ENCODE measurements around the gene DNAJB13. TPM values are rescaled to one million over a fixed set of nuclear protein-coding genes. Genes with fewer than 3 reads are reported as not detected.
A peak's percentile ranks its signal among the peaks of the same experiment; 100 is the strongest.
"Not testable (repeated sequence)": the region's sequence is repeated elsewhere in the genome, so short reads cannot be mapped to it uniquely, and the experiment has no call there.

Gene DNAJB13
- total RNA-seq, 1 experiment from 2014 or later = 0.79 TPM

GRCh38 chr11:73982990-73983740 is 32.3 kb downstream of the DNAJB13 start:
- DNase-seq = peak; percentile 98
- H3K9me3 ChIP-seq = no peaks in the 10 kb centered on the region
- H3K4me3 ChIP-seq = peak overlapping the region; percentile 59
- no peaks in the 10 kb centered on the region for H3K27me3 ChIP-seq
- H3K36me3 ChIP-seq = no peaks in the 10 kb centered on the region; the same call in 1 of the 2 replicates

- peak overlapping the region; percentile 59 for H3K4me3 ChIP-seq
- no peaks in the 10 kb centered on the region for H3K9me3 ChIP-seq
- no peak for DNase-seq
- H3K27me3 ChIP-seq = no peaks in the 10 kb centered on the region
- no peaks in the 10 kb centered on the region; the same call in 1 of the 2 replicates for H3K36me3 ChIP-seq
Measured at GRCh38 chr11:73983741-73984538, 33.1 kb downstream of the DNAJB13 start.

- DNase-seq, H3K36me3 ChIP-seq, H3K27me3 ChIP-seq, H3K4me3 ChIP-seq, H3K9me3 ChIP-seq: not testable (repeated sequence)
Measured at GRCh38 chr11:73985661-73986060, 34.8 kb downstream of the DNAJB13 start.

- H3K9me3 ChIP-seq = no peaks in the 10 kb centered on the region
- H3K4me3 ChIP-seq = no peak overlapping the region
- DNase-seq = no peak
- no peaks in the 10 kb centered on the region for H3K36me3 ChIP-seq
- no peaks in the 10 kb centered on the region for H3K27me3 ChIP-seq
Measured at GRCh38 chr11:73988227-73988626, 37.4 kb downstream of the DNAJB13 start.

- Histone ChIP-seq H3K9me3 (no peaks in the 10 kb centered on the region), H3K4me3 (no peak overlapping the region), H3K27me3 (no peaks in the 10 kb centered on the region), H3K36me3 (no peaks in the 10 kb centered on the region)
- DNase-seq = no peak
Measured at GRCh38 chr11:73989156-73989555, 38.3 kb downstream of the DNAJB13 start.

- Histone ChIP-seq H3K4me3 (no peak overlapping the region), H3K9me3 (no peaks in the 10 kb centered on the region), H3K36me3 (no peaks in the 10 kb centered on the region)
Measured at GRCh38 chr11:73990730-73991129, 39.9 kb downstream of the DNAJB13 start.

GRCh38 chr11:73991471-73992006 is 40.7 kb downstream of the DNAJB13 start:
- no peak for DNase-seq
- Histone ChIP-seq H3K27me3 (no peaks in the 10 kb centered on the region), H3K36me3 (no peaks in the 10 kb centered on the region), H3K9me3 (no peaks in the 10 kb centered on the region), H3K4me3 (no peak overlapping the region)

More at GRCh38 chr11:73990730-73991129, 39.9 kb downstream of the DNAJB13 start:
- no peak for DNase-seq
- H3K27me3 ChIP-seq = no peaks in the 10 kb centered on the region

- Histone ChIP-seq H3K9me3 (no peaks in the 10 kb centered on the region), H3K27me3 (no peaks in the 10 kb centered on the region), H3K4me3 (no peak overlapping the region), H3K36me3 (no peaks in the 10 kb centered on the region)
- DNase-seq = no peak
Measured at GRCh38 chr11:73995247-73995646, 44.4 kb downstream of the DNAJB13 start.

- no peak for DNase-seq
- Histone ChIP-seq H3K36me3 (no peaks in the 10 kb centered on the region), H3K4me3 (no peak overlapping the region), H3K9me3 (no peaks in the 10 kb centered on the region), H3K27me3 (no peaks in the 10 kb centered on the region)
Measured at GRCh38 chr11:73995731-73996130, 44.9 kb downstream of the DNAJB13 start.

- no peak for DNase-seq
- Histone ChIP-seq H3K36me3 (no peaks in the 10 kb centered on the region), H3K9me3 (no peaks in the 10 kb centered on the region), H3K27me3 (no peaks in the 10 kb centered on the region), H3K4me3 (no peak overlapping the region)
Measured at GRCh38 chr11:73996161-73996747, 45.4 kb downstream of the DNAJB13 start.

GRCh38 chr11:73997120-73997770 is 46.4 kb downstream of the DNAJB13 start:
- no peak for DNase-seq
- Histone ChIP-seq H3K9me3 (no peaks in the 10 kb centered on the region), H3K4me3 (no peak overlapping the region), H3K27me3 (no peaks in the 10 kb centered on the region), H3K36me3 (no peaks in the 10 kb centered on the region)

- DNase-seq = no peak
- H3K9me3 ChIP-seq = no peaks in the 10 kb centered on the region
- H3K36me3 ChIP-seq = no peaks in the 10 kb centered on the region
- no peak overlapping the region for H3K4me3 ChIP-seq
- no peaks in the 10 kb centered on the region for H3K27me3 ChIP-seq
Measured at GRCh38 chr11:73998846-73999575, 48.2 kb downstream of the DNAJB13 start.

GRCh38 chr11:73999581-74000306 is 48.9 kb downstream of the DNAJB13 start:
- Histone ChIP-seq H3K9me3 (no peaks in the 10 kb centered on the region), H3K27me3 (no peaks in the 10 kb centered on the region), H3K4me3 (no peak overlapping the region), H3K36me3 (no peaks in the 10 kb centered on the region)
- DNase-seq = no peak

GRCh38 chr11:74000307-74001133 is 49.7 kb downstream of the DNAJB13 start:
- Histone ChIP-seq H3K36me3 (no peaks in the 10 kb centered on the region), H3K9me3 (no peaks in the 10 kb centered on the region), H3K4me3 (no peak overlapping the region), H3K27me3 (no peaks in the 10 kb centered on the region)
- DNase-seq = no peak

- Histone ChIP-seq H3K36me3 (no peaks in the 10 kb centered on the region), H3K4me3 (no peak overlapping the region), H3K27me3 (no peaks in the 10 kb centered on the region), H3K9me3 (no peaks in the 10 kb centered on the region)
- no peak for DNase-seq
Measured at GRCh38 chr11:74001822-74002286, 51.0 kb downstream of the DNAJB13 start.

Data from MG63 (cell line).